ENCODE results near the gene SF3A2. TPM values are rescaled to one million over a fixed set of nuclear protein-coding genes. Genes with fewer than 3 reads are reported as not detected.

Gene SF3A2
- total RNA-seq, 4 donors from 2014 or later = 21.4 to 84.0 (median 51.8) TPM

DNA sequence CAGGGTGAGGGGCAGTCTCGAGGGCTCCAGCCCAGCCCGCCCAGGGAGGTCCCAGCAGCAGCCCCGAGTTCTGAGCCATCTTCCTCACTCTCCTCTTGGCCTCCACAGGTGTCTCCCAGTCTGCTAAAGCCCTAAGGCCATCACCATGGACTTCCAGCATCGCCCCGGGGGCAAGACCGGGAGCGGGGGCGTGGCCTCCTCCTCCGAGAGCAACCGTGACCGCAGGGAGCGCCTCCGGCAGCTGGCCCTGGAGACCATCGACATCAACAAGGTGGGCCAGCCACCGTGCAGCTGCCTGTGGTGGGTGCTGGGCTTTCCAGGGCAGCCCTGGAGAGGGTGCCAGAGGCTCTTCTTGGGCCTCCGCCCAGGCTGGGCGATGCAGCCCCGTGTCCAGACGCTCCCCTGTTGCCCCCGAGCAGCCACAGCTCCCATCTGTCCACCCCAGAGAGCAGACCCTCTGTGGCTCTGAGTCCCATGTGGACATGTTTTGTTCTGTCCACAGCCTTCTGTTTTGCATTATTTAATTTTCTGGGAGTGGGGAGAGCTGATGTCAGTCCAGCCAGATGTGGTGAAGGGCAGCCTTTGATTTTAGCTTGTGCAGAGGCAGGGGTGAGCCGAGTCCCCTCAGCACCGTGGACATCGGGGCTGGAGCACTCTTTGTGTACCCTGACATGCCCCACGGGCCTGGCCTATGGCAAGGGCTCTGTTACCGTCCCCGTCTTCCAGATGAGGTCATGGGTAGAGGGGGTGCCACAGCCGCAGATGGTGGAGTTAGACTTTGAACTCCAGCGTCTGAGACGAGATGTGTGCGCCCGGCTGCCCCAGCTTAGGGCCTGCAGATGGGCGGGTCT, 6.9 kb downstream of the SF3A2 start:
- peak overlapping the region in 2 of 4 donors; percentile 16 to 80 for H3K27ac ChIP-seq
- H3K4me3 ChIP-seq = no peak overlapping the region
- H3K36me3 ChIP-seq = peaks cover 10 to 58% (median 39%) of the 10 kb centered on the region in 3 donors
- H3K9me3 ChIP-seq = no peaks in the 10 kb centered on the region
- H3K27me3 ChIP-seq = no peaks in the 10 kb centered on the region
- DNase-seq (ENCODE audit: low spot score in 2 of 2) = no peak
- 77% methylated on average over 24 to 31 of the region's 32 CpGs for WGBS, 2 donors
- H3K4me1 ChIP-seq = peaks cover 0 to 60% (median 36%) of the 10 kb centered on the region in 4 donors
- no peak for TF ChIP-seq EP300 (IDR thresholded peaks at IDR 0.05)
- no peak for TF ChIP-seq CTCF (IDR thresholded peaks at IDR 0.05)
- no peak for TF ChIP-seq POLR2A (IDR thresholded peaks at IDR 0.05)

DNA sequence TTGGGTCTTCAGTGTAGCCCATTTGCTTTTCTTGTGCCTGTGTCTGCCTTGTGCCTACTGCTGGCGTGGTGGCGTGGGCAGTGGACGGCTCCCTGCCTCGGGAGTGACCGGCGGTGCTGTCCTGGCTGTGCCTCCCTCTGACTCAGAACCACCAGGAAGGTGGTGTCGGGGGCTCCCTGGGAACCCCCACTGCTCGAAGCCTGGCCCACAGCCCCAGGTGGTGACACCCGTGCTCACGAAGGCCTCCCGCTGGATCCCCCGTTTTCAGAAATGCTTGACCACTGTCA, 7.4 kb downstream of the SF3A2 start:
- Histone ChIP-seq H3K27ac (no peak overlapping the region), H3K4me3 (no peak overlapping the region), H3K27me3 (no peaks in the 10 kb centered on the region), H3K9me3 (no peaks in the 10 kb centered on the region), H3K4me1 (peaks cover 0 to 54% (median 30%) of the 10 kb centered on the region in 4 donors), H3K36me3 (peaks cover 10 to 64% (median 39%) of the 10 kb centered on the region in 3 donors)
- no peak for DNase-seq (ENCODE audit: low spot score in 2 of 2)
- 93 to 98% methylated on average over 7 to 12 of the region's 12 CpGs for WGBS, 2 donors
- TF ChIP-seq POLR2A (IDR thresholded peaks at IDR 0.05) (no peak), CTCF (IDR thresholded peaks at IDR 0.05) (no peak), EP300 (IDR thresholded peaks at IDR 0.05) (no peak)

DNA sequence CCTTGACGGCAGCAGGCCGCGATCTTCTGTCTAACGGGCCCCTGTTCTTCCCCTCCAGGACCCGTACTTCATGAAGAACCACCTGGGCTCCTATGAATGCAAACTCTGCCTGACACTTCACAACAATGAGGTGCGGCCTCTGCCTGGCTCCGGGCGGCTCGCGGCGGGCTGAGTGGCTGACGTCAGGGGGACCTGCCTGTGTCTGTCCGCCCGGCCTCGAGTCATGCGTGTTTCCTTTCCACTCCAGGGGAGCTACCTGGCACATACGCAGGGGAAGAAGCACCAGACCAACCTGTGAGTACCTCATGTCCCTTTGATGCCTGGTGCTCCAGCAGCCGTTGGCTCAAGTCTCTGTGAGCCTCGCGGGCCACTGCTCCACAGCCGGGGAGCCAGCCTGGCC, 7.9 kb downstream of the SF3A2 start:
- no peak for DNase-seq (ENCODE audit: low spot score in 2 of 2)
- Histone ChIP-seq H3K36me3 (peaks cover 10 to 68% (median 39%) of the 10 kb centered on the region in 3 donors), H3K4me1 (peaks cover 0 to 50% (median 26%) of the 10 kb centered on the region in 4 donors), H3K27ac (no peak overlapping the region), H3K9me3 (no peaks in the 10 kb centered on the region), H3K27me3 (peaks cover 0 to under 1% of the 10 kb centered on the region in 2 donors), H3K4me3 (no peak overlapping the region)
- no peak for TF ChIP-seq POLR2A (IDR thresholded peaks at IDR 0.05)
- WGBS, 2 donors = 94 to 95% methylated on average over 16 to 17 of the region's 21 CpGs

DNA sequence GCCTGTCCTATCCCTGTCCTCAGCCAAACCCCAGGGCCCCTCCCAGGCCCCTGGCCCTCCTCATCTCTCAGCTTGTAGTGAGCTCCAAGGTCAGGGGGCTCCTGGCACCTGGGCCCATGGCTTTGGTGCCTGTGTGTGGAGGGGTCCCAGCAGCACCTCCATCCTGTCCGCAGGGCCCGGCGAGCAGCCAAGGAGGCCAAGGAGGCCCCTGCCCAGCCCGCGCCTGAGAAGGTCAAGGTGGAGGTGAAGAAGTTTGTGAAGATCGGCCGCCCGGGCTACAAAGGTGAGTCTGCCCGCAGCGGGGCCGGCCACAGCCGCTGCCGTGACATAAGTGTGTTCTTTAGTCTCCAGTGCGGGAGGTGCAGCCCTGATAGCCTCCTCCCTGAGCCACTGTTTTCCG, 8.6 kb downstream of the SF3A2 start:
- no peak for DNase-seq (ENCODE audit: low spot score in 2 of 2)
- H3K36me3 ChIP-seq = peaks cover 10 to 69% (median 39%) of the 10 kb centered on the region in 3 donors
- WGBS, 2 donors = 92% methylated on average over 9 to 11 of the region's 15 CpGs

GRCh38 chr19:2246014-2246620, 9.5 kb downstream of the SF3A2 start:
- WGBS, 2 donors = 87 to 95% methylated on average over 19 to 21 of the region's 25 CpGs
- H3K27me3 ChIP-seq = peaks cover 0 to 14% of the 10 kb centered on the region in 2 donors
- peaks cover 0 to 49% (median 15%) of the 10 kb centered on the region in 4 donors for H3K4me1 ChIP-seq
- H3K4me3 ChIP-seq = no peak overlapping the region
- DNase-seq (ENCODE audit: low spot score in 2 of 2) = no peak
- H3K36me3 ChIP-seq = peaks cover 10 to 69% (median 39%) of the 10 kb centered on the region in 3 donors
- H3K27ac ChIP-seq = no peak overlapping the region
- no peaks in the 10 kb centered on the region for H3K9me3 ChIP-seq
- TF ChIP-seq EP300 (IDR thresholded peaks at IDR 0.05) (no peak), POLR2A (IDR thresholded peaks at IDR 0.05) (no peak), CTCF (IDR thresholded peaks at IDR 0.05) (no peak)

More for the DNA sequence above, 8.6 kb downstream of the SF3A2 start:
- no peak overlapping the region for H3K27ac ChIP-seq
- no peak overlapping the region for H3K4me3 ChIP-seq
- no peaks in the 10 kb centered on the region for H3K9me3 ChIP-seq
- H3K4me1 ChIP-seq = peaks cover 0 to 49% (median 19%) of the 10 kb centered on the region in 4 donors
- peaks cover 0 to 9% of the 10 kb centered on the region in 2 donors for H3K27me3 ChIP-seq
- TF ChIP-seq EP300 (IDR thresholded peaks at IDR 0.05) (no peak), POLR2A (IDR thresholded peaks at IDR 0.05) (no peak), CTCF (IDR thresholded peaks at IDR 0.05) (no peak)
